LNCaP clone FGC (cell line): ENCODE measurements around the gene GADD45A.

Source experiments
- DNase-seq: peaks from one replicate; pipeline ENCODE4 v3.0.0-alpha.2; 2011; ENCODE audit warnings: low read depth
- H3K4me3 ChIP-seq: 2 replicates; pipeline ENCODE4 v1.5.1; 2011; ENCODE audit warnings: mild to moderate bottlenecking, low read depth, low read length, control low read depth
- CTCF ChIP-seq: IDR thresholded peaks from 2 replicates; pipeline ENCODE4 v1.5.1; 2012; ENCODE audit warnings: mild to moderate bottlenecking; ENCODE audit not compliant: control insufficient read depth, insufficient read depth; ENCODE audit errors: extremely low read depth

Gene GADD45A

GRCh38 chr1:67695963-67696362, 11.0 kb downstream of the GADD45A start:
- DNase-seq: no peak
- H3K4me3 ChIP-seq: no peak overlapping the region
- no peak for TF ChIP-seq CTCF

- no peak overlapping the region for H3K4me3 ChIP-seq
- no peak for DNase-seq
- no peak for TF ChIP-seq CTCF
Observed at GRCh38 chr1:67696708-67697107, 11.7 kb downstream of the GADD45A start.

GRCh38 chr1:67700220-67700619, 15.2 kb downstream of the GADD45A start:
- no peak for TF ChIP-seq CTCF
- H3K4me3 ChIP-seq: no peak overlapping the region
- no peak for DNase-seq

GRCh38 chr1:67700692-67701410, 15.8 kb downstream of the GADD45A start:
- no peak for DNase-seq
- TF ChIP-seq CTCF: no peak
- H3K4me3 ChIP-seq: no peak overlapping the region

- TF ChIP-seq CTCF: no peak
- H3K4me3 ChIP-seq: no peak overlapping the region
- no peak for DNase-seq
Observed at GRCh38 chr1:67701876-67702275, 16.9 kb downstream of the GADD45A start.

- no peak for TF ChIP-seq CTCF
- no peak overlapping the region for H3K4me3 ChIP-seq
- no peak for DNase-seq
Observed at GRCh38 chr1:67704351-67704750, 19.4 kb downstream of the GADD45A start.
